Glomerular visceral epithelial cell (primary cell): ENCODE measurements around the gene AGAP1.
A peak's percentile ranks its signal among the peaks of the same experiment; 100 is the strongest.

Experiments used
- DNase-seq: peaks from one replicate; pipeline ENCODE4 v3.0.0-alpha.2; 2016; ENCODE audit errors: extremely low spot score

The AGAP1 gene

GRCh38 chr2:235765181-235765820, 271.5 kb downstream of the AGAP1 start:
- peak; percentile 39 for DNase-seq

GRCh38 chr2:235766278-235766677, 272.4 kb downstream of the AGAP1 start:
- DNase-seq = peak; percentile 85

- no peak for DNase-seq
Observed at GRCh38 chr2:235768606-235769005, 274.8 kb downstream of the AGAP1 start.

- no peak for DNase-seq
Observed at GRCh38 chr2:235769046-235769445, 275.2 kb downstream of the AGAP1 start.

GRCh38 chr2:235770909-235771820, 277.3 kb downstream of the AGAP1 start:
- no peak for DNase-seq

- no peak for DNase-seq
Observed at GRCh38 chr2:235773188-235773928, 279.5 kb downstream of the AGAP1 start.

GRCh38 chr2:235774153-235774870, 280.5 kb downstream of the AGAP1 start:
- no peak for DNase-seq

- no peak for DNase-seq
Observed at GRCh38 chr2:235776531-235776930, 282.7 kb downstream of the AGAP1 start.

- peak; percentile 83 for DNase-seq
Observed at GRCh38 chr2:235779444-235779896, 285.6 kb downstream of the AGAP1 start.

GRCh38 chr2:235780401-235780800, 286.6 kb downstream of the AGAP1 start:
- no peak for DNase-seq

- no peak for DNase-seq
Observed at GRCh38 chr2:235781775-235782174, 287.9 kb downstream of the AGAP1 start.

GRCh38 chr2:235784788-235785187, 290.9 kb downstream of the AGAP1 start:
- no peak for DNase-seq

- DNase-seq = no peak
Observed at GRCh38 chr2:235789552-235789951, 295.7 kb downstream of the AGAP1 start.

GRCh38 chr2:235793163-235793752, 299.4 kb downstream of the AGAP1 start:
- DNase-seq = peak; percentile 28

GRCh38 chr2:235799281-235799680, 305.4 kb downstream of the AGAP1 start:
- DNase-seq = no peak

- no peak for DNase-seq
Observed at GRCh38 chr2:235802542-235802941, 308.7 kb downstream of the AGAP1 start.

GRCh38 chr2:235803028-235803427, 309.2 kb downstream of the AGAP1 start:
- peak; percentile 4 for DNase-seq

GRCh38 chr2:235804676-235805075, 310.8 kb downstream of the AGAP1 start:
- no peak for DNase-seq

- no peak for DNase-seq
Observed at GRCh38 chr2:235806986-235807750, 313.3 kb downstream of the AGAP1 start.

GRCh38 chr2:235808366-235808765, 314.5 kb downstream of the AGAP1 start:
- no peak for DNase-seq
